Measurements from ENCODE around the gene TLK1.
A peak's percentile ranks its signal among the peaks of the same experiment; 100 is the strongest.

TLK1 gene

DNA sequence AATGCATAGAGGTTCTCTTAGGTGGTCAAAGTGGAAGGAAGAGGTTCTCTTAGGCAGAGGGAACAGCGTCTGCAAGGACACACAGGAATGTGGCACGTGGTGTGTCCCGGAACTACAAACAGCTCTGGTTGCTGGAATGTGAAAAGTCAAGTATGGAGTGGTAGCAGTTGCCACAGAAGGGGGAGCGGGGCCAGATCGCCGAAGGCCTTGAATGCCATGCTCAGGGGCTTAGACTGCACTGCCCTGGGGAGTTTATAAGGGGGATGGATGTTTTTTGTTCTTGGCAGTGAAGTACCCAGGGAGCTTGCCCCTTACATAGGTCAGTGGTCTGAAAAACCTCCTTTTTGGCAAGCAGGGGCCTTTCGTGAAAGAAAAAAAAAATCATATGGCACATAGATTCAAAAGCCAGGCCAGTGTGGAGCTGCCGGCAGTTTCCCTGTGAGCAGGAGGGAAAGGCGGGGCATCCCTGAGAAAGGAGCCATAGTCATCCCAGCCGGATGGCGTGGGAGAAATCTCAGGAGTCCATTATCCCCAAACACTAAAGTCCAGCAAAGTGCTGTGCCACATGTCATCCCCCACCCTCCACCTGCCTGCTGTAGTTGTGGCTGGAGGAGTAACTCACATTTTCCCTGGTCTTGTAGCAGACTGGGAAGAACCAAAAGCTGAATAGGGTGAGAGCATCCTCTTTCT lies 186.2 kb downstream of the TLK1 start:
- Histone ChIP-seq H3K4me3 (peak overlapping the region; percentile 63 to 80 (median 71); a peak in 12 of 20 replicates), H3K27ac (peak overlapping the region in 4 of 11 experiments; percentile 77 to 86 (median 82); a peak in 4 of 22 replicates), H3K27me3 (peaks cover 0 to 9% (median 0%) of the 10 kb centered on the region in 11 experiments; a peak in 2 of 22 replicates), H3K9me3 (replicated peaks in 1 of 11) (no peaks in the 10 kb centered on the region), H3K36me3 (no peaks in the 10 kb centered on the region), H3K4me2 (peak overlapping the region; percentile 84 to 97 (median 92)), H4K20me1 (peaks cover 0 to 6% (median 0%) of the 10 kb centered on the region in 11 experiments; a peak in 2 of 22 replicates), H3K4me1 (peaks cover 0 to 33% (median 19%) of the 10 kb centered on the region in 10 experiments; a peak in 15 of 20 replicates), H3K9ac (peak overlapping the region in 8 of 11 experiments; percentile 79 to 89 (median 86); a peak in 14 of 22 replicates)
- TF ChIP-seq Cebpa-rat (IDR thresholded peaks at IDR 0.05), result no peak

DNA sequence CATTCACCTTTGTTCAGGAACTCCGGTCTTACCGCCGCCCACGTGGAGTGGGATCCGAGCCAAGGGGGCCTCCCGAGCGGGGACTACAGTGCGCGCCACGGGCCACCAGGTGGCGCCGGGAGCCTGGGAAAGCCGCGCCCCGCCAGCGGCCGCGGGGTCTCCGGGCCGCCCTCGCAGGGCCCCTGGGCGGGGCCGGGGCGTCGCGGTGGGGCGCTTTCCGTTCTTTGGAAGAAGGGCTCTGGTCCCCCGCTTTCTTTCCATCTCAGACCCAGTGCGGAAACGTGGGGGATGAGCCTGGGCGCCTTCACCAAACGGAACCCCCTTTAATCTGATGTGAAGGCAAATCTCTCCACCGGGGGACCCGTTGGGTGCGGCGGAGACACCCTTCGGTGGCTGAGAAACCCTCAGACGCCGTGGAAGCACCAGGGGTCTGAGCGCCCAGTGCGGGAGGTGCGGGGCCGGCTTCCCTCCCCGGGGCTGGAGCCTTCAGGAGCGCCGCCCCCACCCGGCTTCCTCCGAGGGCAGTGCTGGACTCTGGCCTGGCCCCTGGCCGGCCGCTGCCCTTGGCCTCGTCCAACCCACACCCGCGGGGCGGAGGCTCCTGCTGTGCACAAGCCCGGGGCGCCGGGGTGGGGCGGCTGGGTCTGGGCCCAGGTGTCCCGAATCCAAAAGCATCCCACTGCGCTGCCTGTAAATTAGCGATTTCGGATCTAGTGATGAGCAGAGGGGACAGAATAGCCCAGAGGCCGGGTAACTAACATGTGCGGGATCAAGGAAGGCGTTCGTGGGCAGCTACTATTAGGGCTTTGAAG lies 187.0 kb downstream of the TLK1 start:
- Histone ChIP-seq H3K9ac (peak overlapping the region; percentile 74 to 90 (median 87)), H3K4me1 (peaks cover 0 to 33% (median 19%) of the 10 kb centered on the region in 10 experiments; a peak in 15 of 20 replicates), H3K4me2 (peak overlapping the region; percentile 84 to 97 (median 92)), H4K20me1 (peaks cover 0 to 14% (median 0%) of the 10 kb centered on the region in 11 experiments; a peak in 2 of 22 replicates), H3K9me3 (replicated peaks in 1 of 11) (no peaks in the 10 kb centered on the region), H3K27me3 (peaks cover 0 to 9% (median 0%) of the 10 kb centered on the region in 11 experiments; a peak in 2 of 22 replicates), H3K4me3 (peak overlapping the region; percentile 63 to 80 (median 71)), H3K27ac (peak overlapping the region; percentile 66 to 89 (median 81)), H3K36me3 (peaks cover 0 to 6% (median under 1%) of the 10 kb centered on the region in 11 experiments; a peak in 7 of 22 replicates)
- TF ChIP-seq Cebpa-rat (IDR thresholded peaks at IDR 0.05), result no peak

DNA sequence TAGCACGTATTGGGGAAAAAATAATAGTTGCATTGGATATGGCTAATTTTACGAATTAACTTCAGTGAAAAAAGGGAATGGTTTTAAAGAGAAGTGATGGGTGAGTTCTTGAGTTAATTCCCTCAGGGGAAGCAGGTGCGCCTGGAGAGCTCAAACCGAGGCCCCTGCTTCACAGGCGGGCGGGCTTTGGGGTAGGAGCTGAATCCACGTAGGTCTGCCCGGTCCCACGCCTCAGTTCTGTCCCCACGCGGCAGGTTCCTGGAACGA lies 187.5 kb downstream of the TLK1 start:
- Histone ChIP-seq H3K27me3 (peaks cover 0 to 9% (median 0%) of the 10 kb centered on the region in 11 experiments; a peak in 2 of 22 replicates), H3K9me3 (replicated peaks in 1 of 11) (no peaks in the 10 kb centered on the region), H3K4me1 (peaks cover 0 to 33% (median 19%) of the 10 kb centered on the region in 10 experiments; a peak in 15 of 20 replicates), H3K36me3 (peaks cover 3 to 11% (median 6%) of the 10 kb centered on the region in 11 experiments; a peak in 20 of 22 replicates), H4K20me1 (peaks cover 0 to 17% (median 0%) of the 10 kb centered on the region in 11 experiments; a peak in 3 of 22 replicates), H3K4me2 (peak overlapping the region; percentile 84 to 97 (median 92)), H3K9ac (peak overlapping the region; percentile 74 to 90 (median 87); a peak in 21 of 22 replicates), H3K27ac (peak overlapping the region in 9 of 11 experiments; percentile 16 to 89 (median 79); a peak in 13 of 22 replicates), H3K4me3 (peak overlapping the region; percentile 63 to 80 (median 71))
- TF ChIP-seq Cebpa-rat (IDR thresholded peaks at IDR 0.05), result no peak

DNA sequence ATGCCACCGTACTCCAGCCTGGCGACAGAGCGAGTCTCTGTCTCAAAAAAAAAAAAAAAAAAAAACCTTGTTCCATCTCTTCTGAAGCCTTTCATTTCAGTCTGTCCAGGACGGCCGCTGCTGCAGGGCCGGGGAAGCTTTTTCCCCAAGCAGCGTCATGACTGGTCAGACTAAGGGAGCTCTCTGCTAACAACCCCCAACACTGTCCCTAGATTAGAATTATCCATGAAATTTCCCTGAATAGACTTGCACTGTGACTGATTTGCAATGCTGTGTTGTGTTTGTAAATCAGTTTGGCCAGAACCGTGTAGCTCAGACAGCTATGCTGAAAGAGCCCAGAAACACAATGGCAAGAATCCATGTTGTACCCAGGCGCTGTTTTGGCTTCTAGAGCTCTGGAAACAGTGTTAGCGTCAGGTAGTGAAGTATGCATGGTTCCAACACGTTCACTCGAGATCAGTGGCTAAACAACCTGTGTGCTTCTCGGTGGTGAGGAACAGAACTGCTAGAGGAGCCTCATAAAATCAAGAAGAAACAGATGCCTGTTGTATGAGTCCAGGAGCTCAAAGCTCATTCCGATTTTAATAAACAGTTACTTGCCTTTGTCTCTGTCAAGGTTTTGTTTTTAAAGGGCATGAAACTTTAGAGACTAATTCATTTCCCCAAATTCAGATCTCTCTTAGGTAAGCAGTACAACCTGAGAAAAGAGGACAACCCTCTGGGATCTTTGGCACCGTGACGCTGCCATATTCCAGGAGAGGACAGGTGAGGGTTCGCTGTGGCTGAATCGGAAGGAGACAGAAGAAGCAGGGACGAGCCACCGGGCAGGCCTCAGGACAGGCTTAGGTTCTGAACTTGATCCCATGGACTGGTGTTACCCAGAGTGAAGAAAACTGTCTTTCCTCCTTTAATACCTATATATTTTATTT lies 188.1 kb downstream of the TLK1 start:
- Histone ChIP-seq H3K4me3 (peak overlapping the region; percentile 63 to 80 (median 71); a peak in 16 of 20 replicates), H3K4me1 (peaks cover 0 to 33% (median 19%) of the 10 kb centered on the region in 10 experiments; a peak in 15 of 20 replicates), H3K4me2 (peak overlapping the region; percentile 84 to 97 (median 92)), H3K9ac (peak overlapping the region; percentile 74 to 90 (median 87); a peak in 15 of 22 replicates), H3K27me3 (peaks cover 0 to 9% (median 0%) of the 10 kb centered on the region in 11 experiments; a peak in 2 of 22 replicates), H3K36me3 (peaks cover 9 to 17% (median 12%) of the 10 kb centered on the region in 11 experiments; a peak in 20 of 22 replicates), H4K20me1 (peaks cover 0 to 22% (median 0%) of the 10 kb centered on the region in 11 experiments; a peak in 3 of 22 replicates), H3K9me3 (replicated peaks in 1 of 11) (no peaks in the 10 kb centered on the region), H3K27ac (peak overlapping the region in 4 of 11 experiments; percentile 16 to 85 (median 78); a peak in 4 of 22 replicates)
- no peak for TF ChIP-seq Cebpa-rat (IDR thresholded peaks at IDR 0.05)

DNA sequence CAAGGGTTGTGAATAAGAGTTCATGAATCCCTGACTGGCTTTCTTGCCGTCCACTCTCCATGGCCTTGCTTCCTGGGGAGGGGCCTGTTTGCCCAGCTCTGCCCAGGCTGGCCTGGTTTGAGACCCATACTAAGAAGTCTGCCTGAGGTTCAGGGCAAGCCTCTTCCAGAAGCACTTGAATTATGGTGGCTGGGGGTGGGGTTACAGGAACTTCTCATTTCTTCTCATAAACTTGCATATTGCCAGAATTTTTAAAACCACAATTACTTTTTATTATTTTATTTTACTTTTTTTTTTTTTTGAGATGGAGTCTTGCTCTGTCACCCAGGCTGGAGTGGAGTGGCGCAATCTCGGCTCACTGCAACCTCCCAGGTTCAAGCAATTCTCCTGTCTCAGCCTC lies 189.6 kb downstream of the TLK1 start:
- Histone ChIP-seq H3K27ac (no peak overlapping the region), H3K4me3 (no peak overlapping the region), H4K20me1 (peaks cover 0 to 26% (median 4%) of the 10 kb centered on the region in 11 experiments; a peak in 5 of 22 replicates), H3K36me3 (peaks cover 24 to 32% (median 27%) of the 10 kb centered on the region in 11 experiments), H3K9ac (no peak overlapping the region), H3K4me2 (no peak overlapping the region), H3K27me3 (peaks cover 0 to 9% (median 0%) of the 10 kb centered on the region in 11 experiments; a peak in 2 of 22 replicates), H3K4me1 (peaks cover 0 to 32% (median 19%) of the 10 kb centered on the region in 10 experiments; a peak in 15 of 20 replicates), H3K9me3 (replicated peaks in 1 of 11) (no peaks in the 10 kb centered on the region)
- no peak for TF ChIP-seq Cebpa-rat (IDR thresholded peaks at IDR 0.05)

DNA sequence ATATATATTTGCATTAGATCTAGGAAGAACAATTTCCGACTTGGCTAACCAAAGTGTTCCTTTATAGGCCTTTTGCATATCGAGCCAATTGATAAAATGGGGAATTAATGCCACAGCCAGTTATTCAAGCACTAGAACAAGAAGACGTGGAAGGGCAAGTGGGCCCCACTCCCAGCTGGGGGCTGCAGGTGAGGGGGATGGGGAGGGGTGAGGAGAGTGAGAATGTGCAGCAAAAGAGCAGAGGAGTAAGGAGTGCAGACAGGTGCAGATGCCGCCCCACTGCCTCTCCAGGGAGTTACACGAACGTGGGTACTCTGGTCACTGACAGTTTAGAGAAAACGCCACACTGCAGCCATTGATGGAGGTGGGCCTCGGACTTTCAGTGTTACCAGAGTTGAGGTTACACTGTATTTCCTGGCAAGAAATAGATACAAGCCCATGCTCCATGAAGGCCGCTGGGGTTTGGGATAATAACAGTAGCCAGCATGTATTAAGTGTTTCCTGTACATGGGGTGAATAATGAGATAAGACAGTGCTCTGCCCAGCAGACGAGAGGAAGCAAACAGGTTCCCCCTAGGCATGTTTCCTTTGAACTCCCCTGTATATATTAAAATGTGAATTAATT lies 190.7 kb downstream of the TLK1 start:
- H3K4me2 ChIP-seq, result no peak overlapping the region
- H3K27me3 ChIP-seq, result peaks cover 0 to 9% (median 0%) of the 10 kb centered on the region in 11 experiments; a peak in 2 of 22 replicates
- no peak overlapping the region for H3K4me3 ChIP-seq
- peaks cover 35 to 43% (median 37%) of the 10 kb centered on the region in 11 experiments for H3K36me3 ChIP-seq
- no peaks in the 10 kb centered on the region for H3K9me3 ChIP-seq (replicated peaks in 1 of 11)
- no peak overlapping the region for H3K9ac ChIP-seq
- TF ChIP-seq Cebpa-rat (IDR thresholded peaks at IDR 0.05), result no peak
- H4K20me1 ChIP-seq, result peaks cover 0 to 37% (median 6%) of the 10 kb centered on the region in 11 experiments; a peak in 9 of 22 replicates
- no peak overlapping the region for H3K27ac ChIP-seq
- H3K4me1 ChIP-seq, result peaks cover 0 to 21% (median 12%) of the 10 kb centered on the region in 10 experiments; a peak in 13 of 20 replicates

DNA sequence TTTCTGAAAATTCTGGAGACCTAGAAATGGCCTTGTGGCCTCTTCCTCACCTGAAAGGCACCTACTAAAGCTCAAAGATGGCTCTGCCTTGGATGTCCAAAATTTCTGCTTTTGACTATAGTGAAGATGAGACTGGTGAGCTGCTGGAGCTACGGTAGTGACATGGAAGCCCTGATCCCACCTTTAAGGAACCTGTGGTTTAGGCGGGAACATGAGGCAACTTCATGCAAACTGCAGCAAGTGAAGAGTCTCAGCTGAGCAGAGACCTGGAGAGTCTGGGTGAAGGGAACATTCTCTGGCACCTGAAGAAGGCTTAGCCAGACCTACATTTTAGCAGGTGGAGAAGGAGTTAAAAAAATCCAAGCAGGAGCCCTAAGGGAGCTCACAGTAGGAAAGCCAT lies 191.7 kb downstream of the TLK1 start:
- H3K36me3 ChIP-seq, result peaks cover 45 to 52% (median 47%) of the 10 kb centered on the region in 11 experiments
- no peak overlapping the region for H3K9ac ChIP-seq
- no peak for TF ChIP-seq Cebpa-rat (IDR thresholded peaks at IDR 0.05)
- peaks cover 0 to 43% (median 6%) of the 10 kb centered on the region in 11 experiments; a peak in 9 of 22 replicates for H4K20me1 ChIP-seq
- no peaks in the 10 kb centered on the region for H3K9me3 ChIP-seq (replicated peaks in 1 of 11)
- H3K4me2 ChIP-seq, result no peak overlapping the region
- no peak overlapping the region for H3K4me3 ChIP-seq
- H3K27ac ChIP-seq, result no peak overlapping the region
- H3K4me1 ChIP-seq, result peaks cover 0 to 11% (median 9%) of the 10 kb centered on the region in 10 experiments; a peak in 12 of 20 replicates
- peaks cover 0 to under 1% (median 0%) of the 10 kb centered on the region in 11 experiments; a peak in 1 of 22 replicates for H3K27me3 ChIP-seq

All from BLaER1 treated with 17β-estradiol and CSF1 and Interleukin-3, amounts not matched to agents 10 nM and 100 nM (cell line).